ENCODE results near the gene UBL4A. TPM values are rescaled to one million over a fixed set of nuclear protein-coding genes. Genes with fewer than 3 reads are reported as not detected.

The UBL4A gene
- total and polyA plus RNA-seq, 7 donors = 38.3 to 118 (median 64.4) TPM

DNA sequence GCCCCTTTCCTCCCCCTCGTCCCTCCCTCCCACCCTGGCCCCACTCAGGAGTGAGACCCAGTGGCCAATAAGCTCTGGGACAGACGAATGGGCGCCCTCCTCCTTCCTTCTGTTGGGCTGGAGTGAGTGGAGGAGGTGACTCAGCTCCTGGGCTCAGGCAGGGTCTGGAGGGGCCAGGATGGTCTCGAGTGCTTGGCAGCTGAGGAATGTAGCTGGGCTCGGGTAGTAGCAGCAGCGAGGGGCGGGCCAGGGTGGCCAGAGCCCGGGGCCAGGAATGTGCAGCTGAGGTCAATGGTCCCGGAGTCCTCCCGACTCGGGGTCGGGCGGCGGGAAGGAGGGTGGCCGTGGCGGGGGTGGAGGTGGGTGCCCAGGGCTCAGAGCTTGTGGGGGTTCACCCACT lies 45.2 kb upstream of the UBL4A start:
- no peak for ATAC-seq
- intact Hi-C loops (cut with DNase I) = loop anchor here (5.0 kb wide), 3 partner anchors 114 to 394 kb away; no protein-coding TSS in a partner anchor
- TF ChIP-seq, protein P1, sequence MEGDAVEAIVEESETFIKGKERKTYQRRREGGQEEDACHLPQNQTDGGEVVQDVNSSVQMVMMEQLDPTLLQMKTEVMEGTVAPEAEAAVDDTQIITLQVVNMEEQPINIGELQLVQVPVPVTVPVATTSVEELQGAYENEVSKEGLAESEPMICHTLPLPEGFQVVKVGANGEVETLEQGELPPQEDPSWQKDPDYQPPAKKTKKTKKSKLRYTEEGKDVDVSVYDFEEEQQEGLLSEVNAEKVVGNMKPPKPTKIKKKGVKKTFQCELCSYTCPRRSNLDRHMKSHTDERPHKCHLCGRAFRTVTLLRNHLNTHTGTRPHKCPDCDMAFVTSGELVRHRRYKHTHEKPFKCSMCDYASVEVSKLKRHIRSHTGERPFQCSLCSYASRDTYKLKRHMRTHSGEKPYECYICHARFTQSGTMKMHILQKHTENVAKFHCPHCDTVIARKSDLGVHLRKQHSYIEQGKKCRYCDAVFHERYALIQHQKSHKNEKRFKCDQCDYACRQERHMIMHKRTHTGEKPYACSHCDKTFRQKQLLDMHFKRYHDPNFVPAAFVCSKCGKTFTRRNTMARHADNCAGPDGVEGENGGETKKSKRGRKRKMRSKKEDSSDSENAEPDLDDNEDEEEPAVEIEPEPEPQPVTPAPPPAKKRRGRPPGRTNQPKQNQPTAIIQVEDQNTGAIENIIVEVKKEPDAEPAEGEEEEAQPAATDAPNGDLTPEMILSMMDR (IDR thresholded peaks at IDR 0.05) = no peak
- peaks cover 0 to 25% of the 10 kb centered on the region in 2 donors for H3K36me3 ChIP-seq (ENCODE audit: insufficient read depth in 1 of 2, low read depth in 1 of 2)
- no peaks in the 10 kb centered on the region for H3K27me3 ChIP-seq (ENCODE audit: insufficient read depth in 3 of 3, low read length in 2 of 3)
- DNase-seq = no peak
- H3K9me3 ChIP-seq = no peaks in the 10 kb centered on the region
- WGBS, 3 donors = 70 to 74% (median 71%) methylated on average over 1 to 16 of the region's 16 CpGs
- no peak overlapping the region for H3K4me3 ChIP-seq
- H3K4me1 ChIP-seq = peaks cover 4% of the 10 kb centered on the region
- no peak overlapping the region for H3K27ac ChIP-seq

GRCh38 chrX:154530286-154530685 lies 43.9 kb upstream of the UBL4A start:
- DNase-seq = no peak
- H3K4me3 ChIP-seq = no peak overlapping the region
- WGBS, 3 donors = 86 to 93% (median 91%) methylated on average over 11 of the region's 11 CpGs
- TF ChIP-seq, protein P1 (IDR thresholded peaks at IDR 0.05) = no peak
- no peak overlapping the region for H3K27ac ChIP-seq
- H3K27me3 ChIP-seq (ENCODE audit: insufficient read depth in 3 of 3, low read length in 2 of 3) = no peaks in the 10 kb centered on the region
- no peak for ATAC-seq
- H3K36me3 ChIP-seq (ENCODE audit: insufficient read depth in 1 of 2, low read depth in 1 of 2) = peaks cover 0 to 25% of the 10 kb centered on the region in 2 donors
- no peaks in the 10 kb centered on the region for H3K9me3 ChIP-seq
- peaks cover 4% of the 10 kb centered on the region for H3K4me1 ChIP-seq
- intact Hi-C loops (cut with DNase I) = loop anchor here (5.0 kb wide), 3 partner anchors 113 to 393 kb away; no protein-coding TSS in a partner anchor

DNA sequence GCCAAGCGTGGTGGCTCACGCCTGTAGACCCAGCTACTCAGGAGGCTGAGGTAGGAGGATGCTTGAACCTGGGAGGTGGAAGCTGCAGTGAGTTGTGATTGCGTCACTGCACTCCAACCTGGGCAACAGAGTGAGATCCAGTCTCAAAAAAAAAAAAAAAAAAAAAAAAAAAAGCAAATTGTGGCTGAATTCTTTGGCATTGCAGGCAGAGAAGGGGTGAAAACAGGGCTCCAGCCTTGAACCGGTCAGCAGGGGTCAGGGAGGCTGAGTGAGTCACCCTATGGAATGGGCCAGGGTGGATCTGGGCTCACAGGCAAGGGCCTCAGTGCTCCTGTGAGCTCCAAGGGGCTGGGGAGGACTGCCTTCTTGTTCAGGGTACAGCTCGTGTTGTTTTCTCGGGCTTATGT lies 42.8 kb upstream of the UBL4A start:
- no peak overlapping the region for H3K4me3 ChIP-seq
- no peaks in the 10 kb centered on the region for H3K27me3 ChIP-seq (ENCODE audit: insufficient read depth in 3 of 3, low read length in 2 of 3)
- intact Hi-C loops (cut with DNase I) = no loop called here
- TF ChIP-seq, protein P1 (IDR thresholded peaks at IDR 0.05) = no peak
- peaks cover 4% of the 10 kb centered on the region for H3K4me1 ChIP-seq
- ATAC-seq (peak in 1 of 4 donors; percentile 26), DNase-seq (peak in 1 of 2 donors; percentile 49)
- H3K27ac ChIP-seq = no peak overlapping the region
- H3K9me3 ChIP-seq = no peaks in the 10 kb centered on the region
- 75 to 92% (median 80%) methylated on average over 2 to 6 of the region's 6 CpGs for WGBS, 3 donors
- H3K36me3 ChIP-seq (ENCODE audit: insufficient read depth in 1 of 2, low read depth in 1 of 2) = peaks cover 0 to 25% of the 10 kb centered on the region in 2 donors

DNA sequence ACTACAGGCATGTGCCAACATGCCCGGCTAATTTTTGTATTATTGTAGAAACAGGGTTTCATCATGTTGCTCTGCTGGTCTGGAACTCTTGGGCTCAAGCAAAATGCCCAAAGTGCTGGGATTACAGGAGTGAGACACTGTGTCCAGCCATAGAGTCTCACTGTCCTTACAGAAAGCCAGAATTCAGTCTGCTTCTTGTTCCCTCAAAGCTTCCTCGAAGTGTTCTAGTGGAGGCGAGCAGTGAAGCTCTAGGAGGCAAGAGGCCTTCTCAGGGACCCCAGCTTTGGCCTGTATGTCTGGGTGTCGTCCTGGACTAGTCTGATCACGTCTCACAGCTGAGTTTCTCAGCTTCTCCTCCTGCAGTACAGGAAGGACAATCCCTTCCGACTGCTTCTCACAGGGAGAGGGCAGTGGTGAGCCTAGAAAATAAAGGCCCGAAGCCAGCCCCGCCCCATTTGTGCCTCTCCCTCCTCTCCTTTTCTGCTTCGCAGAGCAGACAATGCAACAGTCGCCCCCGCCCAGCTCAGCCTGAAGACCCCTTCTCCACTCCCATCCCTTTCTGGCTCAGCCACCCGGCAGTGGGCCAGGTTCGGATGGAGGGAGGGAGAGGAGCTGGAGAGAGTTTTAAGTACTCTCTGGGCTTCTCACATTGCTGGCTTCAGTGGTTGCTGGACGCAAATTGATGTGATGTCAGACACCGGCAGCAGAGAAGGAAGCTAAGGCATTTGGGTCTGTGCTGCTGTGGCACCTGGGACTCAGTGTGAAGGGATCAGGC lies 40.7 kb upstream of the UBL4A start:
- H3K27ac ChIP-seq = peak overlapping the region; percentile 71
- TF ChIP-seq, protein P1 (IDR thresholded peaks at IDR 0.05) = peak; percentile 37
- intact Hi-C loops (cut with DNase I) = no loop called here
- H3K9me3 ChIP-seq = no peaks in the 10 kb centered on the region
- H3K4me1 ChIP-seq = peaks cover 4% of the 10 kb centered on the region
- WGBS, 3 donors = 3 to 18% (median 7%) methylated on average over 12 to 15 of the region's 15 CpGs
- H3K27me3 ChIP-seq (ENCODE audit: insufficient read depth in 3 of 3, low read length in 2 of 3) = no peaks in the 10 kb centered on the region
- ATAC-seq = peak; percentile 80 to 93 (median 84)
- peaks cover 0 to 6% of the 10 kb centered on the region in 2 donors for H3K36me3 ChIP-seq (ENCODE audit: insufficient read depth in 1 of 2, low read depth in 1 of 2)
- peak overlapping the region; percentile 45 for H3K4me3 ChIP-seq
- DNase-seq = peak; percentile 73 to 85

All from psoas muscle (tissue), 8 donors.